BJ (cell line): ENCODE data around the gene CAMKMT. TPM values are rescaled to one million over a fixed set of nuclear protein-coding genes. Genes with fewer than 3 reads are reported as not detected.

Source experiments
- CTCF ChIA-PET: fragments of 350-600 bp; formaldehyde crosslinking; extraction: SDS; loops from one replicate; lab custom pipeline; 2021; ENCODE audit warnings: antibody characterized with exemption, inconsistent platforms; lab: Yijun Ruan, JAX
- POLR2A ChIA-PET: fragments of 300-600 bp; sonication (Branson Sonifier 250); formaldehyde crosslinking; extraction: SDS; loops from one replicate; lab custom pipeline; 2021; ENCODE audit warnings: antibody characterized with exemption; lab: Charles Lee
- DNase-seq: peaks from one replicate; pipeline ENCODE4 v3.0.0-alpha.2; 2011; ENCODE audit warnings: low read depth
- H3K27me3 ChIP-seq: 2 replicates; pipeline ENCODE4 v1.6.0; 2011; ENCODE audit warnings: low read length; ENCODE audit not compliant: control insufficient read depth, insufficient read depth
- H3K36me3 ChIP-seq: 2 replicates; pipeline ENCODE4 v1.5.1; 2011; ENCODE audit warnings: low read length; ENCODE audit not compliant: control insufficient read depth, insufficient read depth
- H3K4me3 ChIP-seq: 2 replicates; pipeline ENCODE4 v1.5.1; 2011; ENCODE audit warnings: low read depth, mild to moderate bottlenecking, control low read depth, low read length
- polyA plus RNA-seq: library from polyadenylated mRNA; depleted of rRNA; stranded (reverse); fragments of >200 nt; gene quantifications from 2 replicates; pipeline ENCODE4 v1.2.3, GENCODE V29; 2011
- TF ChIP-seq, protein P1 (sequence below): IDR thresholded peaks from 2 replicates; pipeline ENCODE4 v1.5.1; 2011; ENCODE audit warnings: low read depth, mild to moderate bottlenecking, control low read depth, inconsistent platforms, low read length, moderate library complexity; ENCODE audit not compliant: insufficient read depth

Gene CAMKMT
- polyA plus RNA-seq, 1 experiment = 2.0 TPM

DNA sequence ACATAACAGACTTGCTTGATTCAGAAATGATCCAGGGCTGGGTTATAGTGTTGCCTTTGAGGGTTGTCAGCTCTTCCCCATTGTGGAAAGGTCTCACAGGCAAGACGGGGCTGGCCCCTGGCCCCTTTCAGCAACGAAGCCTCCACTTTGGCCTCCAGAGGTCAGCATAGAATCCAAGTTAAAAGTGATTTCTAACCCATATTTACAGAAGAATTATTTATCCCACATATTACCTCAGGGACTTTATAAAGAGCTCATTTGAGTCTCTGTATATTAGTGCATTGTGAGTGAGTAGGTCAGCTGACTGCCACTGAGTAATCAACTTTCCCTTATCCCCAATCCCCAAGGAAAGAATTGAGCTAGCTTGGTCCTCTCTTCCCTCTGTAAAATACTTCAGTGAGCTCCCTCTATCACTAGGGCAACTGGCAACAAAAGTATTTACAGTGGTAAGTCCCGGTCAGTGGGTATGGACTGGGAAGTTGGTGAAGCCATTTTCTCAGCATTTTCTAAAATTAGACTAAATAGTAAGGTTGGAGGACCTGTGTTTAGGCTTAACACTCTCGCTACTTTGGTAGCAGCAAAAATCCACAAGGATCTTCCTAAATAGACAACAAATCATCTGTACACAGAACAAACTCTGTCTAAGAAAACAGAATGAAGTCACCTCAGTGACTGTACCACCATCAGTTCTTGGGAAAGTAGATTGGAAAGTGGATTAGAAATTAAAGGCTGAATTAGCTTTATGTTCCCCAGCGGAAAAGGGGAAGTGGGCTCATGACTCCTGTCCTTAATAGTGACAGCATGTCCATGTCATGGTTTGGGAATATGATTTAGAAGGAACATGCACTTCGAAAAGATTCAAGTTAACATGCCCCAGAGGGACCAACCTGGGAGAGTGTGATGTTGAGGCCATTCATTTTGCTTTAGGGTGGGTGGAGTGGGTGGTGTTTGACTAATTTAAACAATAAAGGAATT lies 408.8 kb downstream of the CAMKMT start:
- Histone ChIP-seq H3K36me3 (no peaks in the 10 kb centered on the region), H3K27me3 (peaks cover 7% of the 10 kb centered on the region), H3K4me3 (no peak overlapping the region)
- ChIA-PET CTCF (no interaction called here), POLR2A (interaction anchor here (0.6 kb wide), 1 partner anchor 254 kb away, joined by 3 read pairs; no protein-coding TSS in a partner anchor)
- DNase-seq = no peak
- TF ChIP-seq, protein P1, sequence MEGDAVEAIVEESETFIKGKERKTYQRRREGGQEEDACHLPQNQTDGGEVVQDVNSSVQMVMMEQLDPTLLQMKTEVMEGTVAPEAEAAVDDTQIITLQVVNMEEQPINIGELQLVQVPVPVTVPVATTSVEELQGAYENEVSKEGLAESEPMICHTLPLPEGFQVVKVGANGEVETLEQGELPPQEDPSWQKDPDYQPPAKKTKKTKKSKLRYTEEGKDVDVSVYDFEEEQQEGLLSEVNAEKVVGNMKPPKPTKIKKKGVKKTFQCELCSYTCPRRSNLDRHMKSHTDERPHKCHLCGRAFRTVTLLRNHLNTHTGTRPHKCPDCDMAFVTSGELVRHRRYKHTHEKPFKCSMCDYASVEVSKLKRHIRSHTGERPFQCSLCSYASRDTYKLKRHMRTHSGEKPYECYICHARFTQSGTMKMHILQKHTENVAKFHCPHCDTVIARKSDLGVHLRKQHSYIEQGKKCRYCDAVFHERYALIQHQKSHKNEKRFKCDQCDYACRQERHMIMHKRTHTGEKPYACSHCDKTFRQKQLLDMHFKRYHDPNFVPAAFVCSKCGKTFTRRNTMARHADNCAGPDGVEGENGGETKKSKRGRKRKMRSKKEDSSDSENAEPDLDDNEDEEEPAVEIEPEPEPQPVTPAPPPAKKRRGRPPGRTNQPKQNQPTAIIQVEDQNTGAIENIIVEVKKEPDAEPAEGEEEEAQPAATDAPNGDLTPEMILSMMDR = no peak

DNA sequence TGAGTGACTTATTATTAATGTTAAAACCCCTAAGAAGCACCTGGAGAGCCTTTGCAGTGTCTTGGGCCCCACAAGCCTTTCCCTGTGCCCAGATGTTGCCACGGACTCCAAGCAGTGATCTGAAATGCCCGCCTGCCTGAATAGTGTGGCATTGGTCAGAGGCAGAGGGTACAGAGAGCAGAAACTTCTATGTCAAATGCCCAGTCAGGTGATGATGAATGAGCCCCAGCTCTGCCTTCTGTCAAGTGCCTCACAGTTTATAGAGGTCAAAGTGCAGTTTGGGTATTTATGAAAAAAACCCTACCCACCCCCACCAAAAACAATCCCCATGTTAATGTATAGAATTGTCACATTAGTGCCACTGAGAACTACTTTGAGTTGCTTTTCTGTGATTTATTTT lies 409.8 kb downstream of the CAMKMT start:
- TF ChIP-seq, protein P1 = no peak
- DNase-seq = no peak
- ChIA-PET POLR2A (no interaction called here), CTCF (no interaction called here)
- H3K36me3 ChIP-seq = no peaks in the 10 kb centered on the region
- no peak overlapping the region for H3K4me3 ChIP-seq
- H3K27me3 ChIP-seq = peaks cover 7% of the 10 kb centered on the region

DNA sequence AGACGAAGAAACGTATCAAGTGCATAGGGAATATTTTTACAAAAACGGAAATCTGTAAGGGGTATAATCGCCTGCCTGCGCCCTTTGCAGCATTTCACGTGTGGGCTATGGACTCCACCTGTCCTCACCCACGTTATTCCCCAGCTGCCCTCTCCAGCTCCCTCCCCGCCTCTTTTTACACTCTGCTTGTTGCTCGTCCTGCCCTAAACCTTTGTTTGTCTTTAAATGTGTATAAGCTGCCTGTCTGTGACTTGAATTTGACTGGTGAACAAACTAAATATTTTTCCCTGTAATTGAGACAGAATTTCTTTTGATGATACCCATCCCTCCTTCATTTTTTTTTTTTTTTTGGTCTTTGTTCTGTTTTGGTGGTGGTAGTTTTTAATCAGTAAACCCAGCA lies 410.4 kb downstream of the CAMKMT start:
- H3K36me3 ChIP-seq = no peaks in the 10 kb centered on the region
- no peak for DNase-seq
- peaks cover 11% of the 10 kb centered on the region for H3K27me3 ChIP-seq
- CTCF ChIA-PET = no interaction called here
- TF ChIP-seq, protein P1 = no peak
- H3K4me3 ChIP-seq = no peak overlapping the region
- POLR2A ChIA-PET = no interaction called here

DNA sequence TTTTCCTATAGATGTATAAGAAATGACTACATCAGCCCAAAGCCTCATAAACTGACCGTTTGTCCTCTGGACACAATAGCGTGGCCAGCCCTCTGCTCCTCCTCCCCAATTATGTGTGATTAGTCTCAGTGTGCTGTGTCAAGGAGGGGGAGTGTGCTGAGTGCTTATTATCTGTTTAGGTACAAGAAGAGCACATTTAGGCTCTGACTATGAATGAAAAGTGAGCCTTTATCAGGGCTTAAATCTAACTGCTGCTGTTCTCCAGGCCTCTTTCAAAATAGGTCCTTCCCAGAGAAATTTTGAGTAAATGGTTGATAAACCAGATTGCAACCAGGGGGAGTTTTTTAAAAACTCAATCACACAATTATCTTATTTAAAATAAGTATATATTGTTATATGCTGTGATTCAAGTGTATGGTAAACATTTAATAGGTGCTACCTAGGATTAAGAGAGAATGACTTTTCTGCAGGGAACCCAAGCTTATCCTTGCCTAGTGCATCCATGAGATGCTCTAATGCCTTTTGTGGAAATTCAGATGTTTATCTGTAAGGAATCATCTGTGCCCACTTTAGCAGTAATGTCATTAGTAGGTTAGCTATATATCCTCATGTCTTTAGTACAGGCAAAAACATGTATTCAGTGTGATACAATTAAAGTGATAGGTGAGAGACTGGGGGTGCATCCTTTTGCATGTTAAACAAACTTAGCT lies 411.1 kb downstream of the CAMKMT start:
- Histone ChIP-seq H3K4me3 (no peak overlapping the region), H3K27me3 (peaks cover 9% of the 10 kb centered on the region), H3K36me3 (no peaks in the 10 kb centered on the region)
- TF ChIP-seq, protein P1 = no peak
- no peak for DNase-seq
- POLR2A ChIA-PET = no interaction called here
- CTCF ChIA-PET = no interaction called here
